NCI-H524 (cell line): ENCODE data around the gene ANTKMT.
"Not testable (repeated sequence)": the region's sequence is repeated elsewhere in the genome, so short reads cannot be mapped to it uniquely, and the experiment has no call there.

Source experiments
- DNase-seq, 2 experiments: peaks; one replicate each; lab custom pipeline; 2025; lab: John Stamatoyannopoulos, UW

ANTKMT gene

DNA sequence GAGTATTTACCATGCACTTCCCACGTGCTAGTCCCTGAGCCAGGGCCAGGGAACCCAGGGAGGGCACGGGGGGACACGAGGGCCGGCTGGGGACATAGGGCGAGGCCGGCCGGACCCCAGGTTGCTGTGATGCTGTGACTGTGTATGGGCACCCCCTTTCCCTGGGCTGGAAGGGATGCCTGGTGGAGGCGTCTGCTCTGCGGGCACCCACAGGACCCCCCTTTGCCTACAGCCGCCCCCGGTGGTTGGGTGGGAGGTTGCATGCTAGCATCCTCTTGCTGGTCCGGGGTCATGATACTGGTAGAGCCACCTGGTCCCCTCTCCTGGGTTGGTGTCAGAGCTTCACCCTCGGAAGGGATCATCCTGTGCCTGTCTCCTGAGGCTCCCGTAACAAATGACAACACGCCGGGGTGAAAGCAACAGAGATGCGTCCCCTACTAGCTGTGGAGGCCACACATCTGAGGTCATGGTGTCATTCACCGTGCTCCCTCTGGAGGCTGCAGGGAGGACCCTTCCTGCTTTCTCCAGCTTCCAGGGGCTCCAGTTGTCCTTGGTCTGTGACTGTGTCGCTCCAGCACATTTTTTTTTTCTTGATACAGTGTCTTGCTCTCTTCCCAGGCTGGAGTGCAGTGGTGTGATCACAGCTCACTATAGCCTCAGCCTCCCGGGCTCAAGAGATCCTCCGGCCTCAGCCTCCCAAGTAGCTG is 23.0 kb downstream of the ANTKMT start:
- no peak for DNase-seq

DNA sequence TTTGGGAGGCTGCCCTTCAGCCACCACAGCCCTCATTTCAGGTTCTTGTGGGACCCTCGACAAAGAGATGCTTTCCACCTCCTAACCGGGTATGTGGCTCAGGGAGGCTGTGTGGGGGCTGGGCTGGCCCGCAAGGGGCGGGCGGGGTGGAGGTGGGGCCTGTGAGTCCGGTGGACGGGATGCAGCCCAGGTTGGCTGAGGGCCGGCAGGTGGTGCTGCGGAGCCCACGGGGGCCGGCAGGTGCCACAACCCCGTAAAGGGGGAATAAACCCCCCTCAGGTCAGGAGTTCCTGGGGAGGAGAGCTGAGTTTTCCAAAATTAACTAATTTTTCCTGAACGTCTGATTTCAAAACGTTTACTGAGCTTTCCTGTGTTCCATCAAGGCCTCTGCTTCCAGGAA is 24.8 kb downstream of the ANTKMT start:
- peak in 1 of 2 experiments; percentile 38 for DNase-seq

DNA sequence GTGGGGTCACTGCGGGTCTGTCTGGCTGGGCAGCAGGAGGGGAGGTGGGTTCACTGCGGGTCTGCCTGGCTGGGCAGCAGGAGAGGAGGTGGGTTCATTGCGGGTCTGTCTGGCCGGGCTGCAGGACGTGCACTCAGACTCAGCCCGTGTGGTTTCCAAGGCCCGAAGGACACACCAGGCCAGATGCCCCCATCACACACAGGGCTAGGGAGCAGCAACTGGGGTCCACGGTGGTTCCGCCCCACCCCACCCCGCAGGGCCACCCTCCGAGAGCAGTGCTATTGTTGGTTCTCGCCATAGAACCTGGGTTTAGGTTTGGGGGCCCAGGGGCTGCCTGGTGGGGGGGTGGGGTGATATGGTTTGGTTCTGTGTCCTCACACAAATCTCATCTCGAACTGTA is 25.7 kb downstream of the ANTKMT start:
- no peak for DNase-seq

DNA sequence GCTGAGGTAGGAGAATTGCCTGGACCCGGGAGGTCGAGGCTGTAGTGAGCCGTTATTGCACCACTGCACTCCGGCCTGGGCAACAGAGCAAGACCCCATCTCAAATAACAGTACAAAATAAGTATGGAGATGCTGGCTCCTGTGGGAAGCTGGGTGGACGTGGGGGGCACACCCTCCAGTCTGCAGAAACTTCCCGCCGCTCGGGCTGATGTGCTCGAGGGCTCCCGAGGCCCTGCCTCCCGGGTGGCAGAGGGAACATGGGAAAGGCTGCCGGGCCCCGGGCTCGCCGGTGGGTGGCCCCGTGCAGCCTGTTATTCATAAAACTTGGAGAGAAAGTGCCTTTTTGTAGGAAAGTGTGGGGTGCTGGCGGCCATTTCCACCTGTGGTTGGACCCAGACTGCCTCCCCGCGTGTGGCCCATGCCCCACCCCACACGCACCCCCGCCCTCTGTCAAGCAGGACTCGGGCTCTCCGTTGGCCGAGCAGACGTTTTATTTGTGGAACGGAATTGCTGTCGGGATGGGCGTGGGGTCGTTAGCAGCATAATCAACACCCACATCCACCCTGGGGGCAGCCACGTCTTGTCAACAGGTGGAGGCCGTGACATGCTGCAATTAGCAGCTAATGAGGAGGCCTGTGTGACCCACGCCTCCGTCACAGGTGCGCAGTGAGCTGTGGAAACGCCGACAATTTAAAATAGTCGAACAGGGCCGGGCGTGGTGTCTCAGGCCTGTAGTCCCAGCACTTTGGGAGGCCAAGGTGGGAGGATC is 27.2 kb downstream of the ANTKMT start:
- no peak for DNase-seq

DNA sequence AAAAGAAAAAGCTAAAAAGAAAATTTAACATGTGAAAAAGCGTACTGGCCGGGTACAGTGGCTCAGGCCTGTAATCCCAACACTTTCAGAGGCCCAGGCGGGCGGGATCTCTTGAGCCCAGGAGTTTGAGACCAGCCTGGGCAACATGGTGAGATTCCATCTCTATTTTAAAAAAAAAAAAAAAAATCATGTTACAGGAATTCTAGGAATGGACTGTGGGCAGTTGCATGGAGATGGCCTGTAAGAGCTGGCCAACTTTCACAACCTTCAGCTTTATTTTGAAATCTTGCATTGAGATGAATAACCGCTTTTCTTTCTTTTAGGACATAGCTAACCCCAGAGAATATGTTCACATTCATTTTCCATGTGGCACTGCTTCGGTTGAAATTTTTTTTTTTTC is 28.1 kb downstream of the ANTKMT start:
- DNase-seq: no peak

DNA sequence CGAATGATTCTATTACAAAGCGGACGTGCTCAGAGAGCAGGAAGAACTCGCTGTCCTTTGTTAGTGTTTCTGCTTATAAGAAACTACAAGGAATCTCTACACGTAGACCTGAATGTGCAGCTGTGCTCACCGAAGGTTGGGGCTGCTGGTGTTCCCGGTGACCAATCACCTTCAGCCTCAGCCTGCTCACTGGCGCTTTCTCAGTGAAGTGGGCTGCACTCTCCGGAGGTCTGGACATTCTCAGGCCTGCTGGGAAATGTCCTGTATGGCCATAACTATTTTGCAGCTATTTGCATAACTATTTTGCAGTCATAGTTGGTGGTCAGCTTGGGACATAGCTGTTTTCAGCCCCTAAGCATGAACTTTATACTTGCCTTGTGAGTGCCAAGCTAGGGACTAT is 29.5 kb downstream of the ANTKMT start:
- no peak for DNase-seq

DNA sequence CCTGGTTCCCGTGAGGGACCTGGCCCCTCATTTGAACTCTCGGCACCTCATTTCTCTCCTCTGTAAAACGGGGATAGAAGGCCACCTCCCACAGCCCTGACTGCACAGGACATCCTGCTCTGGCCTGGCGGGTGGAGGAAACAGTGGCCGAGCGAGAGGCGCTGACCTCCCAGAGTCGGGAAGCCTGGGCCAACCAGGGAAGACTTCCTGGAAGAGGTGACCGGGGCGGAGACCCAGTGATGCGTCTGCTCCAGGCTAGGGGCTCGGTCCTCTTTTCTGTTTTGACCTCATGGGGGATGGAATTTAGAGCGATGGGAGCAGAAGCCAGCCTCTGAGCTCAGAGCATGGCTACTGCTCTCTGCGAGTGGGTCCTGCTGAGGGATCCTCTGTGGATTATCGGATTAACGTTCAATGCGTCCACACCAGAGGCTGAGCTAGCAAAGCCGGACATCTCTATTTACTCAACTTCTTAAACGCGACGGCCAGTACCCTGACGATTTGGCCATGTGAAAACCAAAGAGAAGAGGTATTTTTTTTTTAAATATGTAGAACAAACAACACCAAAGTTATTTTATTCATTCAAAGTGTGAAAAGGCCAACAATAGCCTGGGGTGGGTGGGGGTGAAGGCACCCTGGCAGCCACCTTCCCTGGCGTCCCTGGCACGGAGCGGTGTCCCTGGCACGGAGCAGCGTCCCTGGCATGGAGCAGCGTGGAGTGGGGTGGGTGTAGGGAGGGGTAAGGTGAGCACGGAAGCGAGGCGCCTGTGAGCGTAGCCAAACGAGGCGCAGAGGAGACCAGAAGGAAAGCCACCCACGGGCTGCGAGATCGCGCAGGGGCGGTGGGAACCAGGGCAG is 30.4 kb downstream of the ANTKMT start:
- DNase-seq: peak in 1 of 2 experiments; percentile 43

DNA sequence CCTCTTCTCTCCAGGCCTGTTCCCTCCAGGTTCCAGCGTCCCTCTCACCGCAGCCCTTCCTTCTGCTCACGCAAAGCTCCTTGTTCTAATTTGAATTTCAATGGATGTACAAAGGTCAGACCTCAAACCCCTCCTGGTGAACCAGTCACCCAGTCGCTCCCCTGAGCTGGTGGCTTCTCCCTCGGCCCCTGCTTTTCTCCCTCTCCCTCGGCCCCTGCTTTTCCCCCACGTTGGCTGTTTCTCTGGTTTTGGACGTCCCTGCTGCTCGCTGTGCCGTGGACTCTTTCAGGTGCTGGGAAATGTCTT is 31.0 kb downstream of the ANTKMT start:
- DNase-seq: no peak

DNA sequence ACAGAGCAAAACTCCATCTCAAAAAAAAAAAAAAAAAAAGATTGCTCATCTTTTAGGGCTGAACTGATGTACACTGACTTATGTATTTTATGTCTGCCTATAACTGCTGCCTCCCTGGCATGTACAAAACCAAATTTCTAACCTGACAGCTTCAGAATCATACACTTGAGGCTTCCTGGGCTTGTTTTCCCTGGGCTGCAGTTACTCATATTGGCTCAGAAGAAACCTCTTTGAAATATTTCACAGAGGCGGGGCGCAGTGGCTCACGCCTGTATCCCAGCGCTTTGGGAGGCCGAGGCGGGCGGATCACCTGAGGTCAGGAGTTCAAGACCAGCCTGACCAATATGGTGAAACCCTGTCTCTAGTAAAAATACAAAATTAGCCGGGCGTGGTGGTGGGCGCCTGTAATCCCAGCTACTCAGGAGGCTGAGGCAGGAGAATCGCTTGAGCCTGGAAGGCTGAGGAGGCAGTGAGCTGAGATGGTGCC is 33.2 kb downstream of the ANTKMT start:
- not testable (repeated sequence) for DNase-seq

DNA sequence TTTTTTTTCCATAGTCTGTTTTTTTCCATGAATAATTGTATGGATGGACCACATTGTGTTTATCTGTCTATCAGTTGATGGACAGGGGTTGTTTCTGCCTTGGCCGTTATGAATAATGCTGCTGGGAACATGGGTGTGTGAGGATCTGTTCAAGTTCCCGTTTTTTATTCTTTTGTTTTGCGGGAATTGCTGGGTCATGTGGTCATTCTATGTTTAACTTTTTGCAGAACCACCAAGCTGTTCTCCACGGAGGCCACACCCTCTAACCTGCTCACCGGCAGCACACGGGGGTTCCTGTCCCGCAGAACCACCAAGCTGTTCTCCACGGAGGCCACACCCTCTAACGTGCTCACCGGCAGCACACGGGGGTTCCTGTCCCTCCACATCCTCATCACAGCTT is 33.7 kb downstream of the ANTKMT start:
- no peak for DNase-seq

DNA sequence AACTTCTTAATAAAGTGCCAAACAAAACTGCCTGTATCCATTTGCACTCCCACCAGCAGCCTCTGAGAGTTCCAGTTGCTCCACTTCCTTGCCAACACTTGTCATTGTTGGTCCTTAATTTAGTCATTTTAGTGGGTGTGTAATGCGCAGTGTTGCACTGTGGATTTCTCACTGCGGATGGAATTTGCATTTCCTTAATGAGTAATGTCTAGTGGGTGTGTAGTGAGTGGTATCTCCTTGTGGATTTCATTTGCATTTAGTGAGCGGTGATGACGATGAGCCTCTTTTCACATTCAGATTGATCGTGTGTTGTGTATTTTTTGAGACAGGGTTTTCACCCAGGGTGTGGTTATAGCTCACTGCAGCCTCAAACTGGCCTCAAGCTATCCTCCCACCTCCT is 35.5 kb downstream of the ANTKMT start:
- DNase-seq: no peak

DNA sequence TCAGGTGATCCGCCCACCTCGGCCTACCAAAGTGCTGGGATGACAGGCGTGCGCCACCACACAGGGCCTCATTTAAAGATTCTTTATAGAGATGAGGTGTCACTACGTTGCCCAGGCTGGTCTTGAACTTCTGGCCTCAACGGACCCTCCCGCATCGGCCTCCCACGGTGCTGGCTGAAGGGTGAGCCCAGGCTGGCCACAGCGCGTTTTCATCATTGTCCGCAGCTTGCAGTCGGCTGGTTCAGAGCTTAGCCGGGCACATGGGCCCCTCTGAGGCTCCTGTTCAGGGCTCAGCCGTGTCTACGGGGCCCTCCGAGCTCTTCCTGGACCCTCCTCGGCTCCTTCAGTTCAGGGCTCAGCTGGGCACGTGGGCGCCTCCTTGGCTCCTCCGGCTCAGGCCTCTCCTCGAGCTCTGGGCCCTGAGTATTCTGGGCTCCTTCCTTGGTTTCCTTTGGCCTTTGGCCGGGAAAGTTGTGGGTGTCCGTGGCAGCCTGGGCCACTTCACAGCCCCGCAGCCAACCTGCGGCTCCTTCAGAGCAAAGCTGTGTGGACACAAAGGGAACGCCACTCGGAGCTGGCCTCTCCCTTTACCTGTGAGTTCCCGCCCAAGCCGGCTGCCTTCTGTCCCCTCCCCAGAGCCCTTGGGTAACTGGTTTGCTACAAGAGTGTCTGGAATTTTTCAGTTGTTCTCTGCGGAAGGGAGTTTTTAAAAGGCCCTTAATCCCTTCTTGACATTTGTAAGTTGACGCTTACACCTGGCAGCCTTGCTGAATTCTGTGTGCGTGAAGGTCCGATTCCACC is 38.4 kb downstream of the ANTKMT start:
- DNase-seq: peak in 1 of 2 experiments; percentile 47

DNA sequence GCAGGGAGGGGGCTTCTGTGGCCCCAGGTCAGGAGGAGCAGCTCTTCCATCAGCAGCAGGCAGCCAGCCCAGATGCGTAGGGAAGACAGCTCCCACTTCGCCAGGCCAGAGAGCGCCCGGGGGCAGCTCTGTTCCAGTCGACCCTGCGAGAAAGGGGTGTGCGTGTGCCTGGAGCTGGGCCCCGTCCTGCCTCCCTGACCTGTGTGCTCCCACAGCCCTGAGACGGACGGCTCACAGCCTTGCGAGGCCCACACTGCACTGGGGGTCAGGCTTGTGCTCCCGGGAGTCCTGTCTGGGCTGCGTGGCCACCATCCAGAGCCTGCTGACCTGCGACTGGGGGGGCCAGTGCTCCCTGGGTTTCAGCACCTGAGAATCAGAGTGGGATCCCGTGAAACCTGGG is 39.1 kb downstream of the ANTKMT start:
- DNase-seq: no peak

DNA sequence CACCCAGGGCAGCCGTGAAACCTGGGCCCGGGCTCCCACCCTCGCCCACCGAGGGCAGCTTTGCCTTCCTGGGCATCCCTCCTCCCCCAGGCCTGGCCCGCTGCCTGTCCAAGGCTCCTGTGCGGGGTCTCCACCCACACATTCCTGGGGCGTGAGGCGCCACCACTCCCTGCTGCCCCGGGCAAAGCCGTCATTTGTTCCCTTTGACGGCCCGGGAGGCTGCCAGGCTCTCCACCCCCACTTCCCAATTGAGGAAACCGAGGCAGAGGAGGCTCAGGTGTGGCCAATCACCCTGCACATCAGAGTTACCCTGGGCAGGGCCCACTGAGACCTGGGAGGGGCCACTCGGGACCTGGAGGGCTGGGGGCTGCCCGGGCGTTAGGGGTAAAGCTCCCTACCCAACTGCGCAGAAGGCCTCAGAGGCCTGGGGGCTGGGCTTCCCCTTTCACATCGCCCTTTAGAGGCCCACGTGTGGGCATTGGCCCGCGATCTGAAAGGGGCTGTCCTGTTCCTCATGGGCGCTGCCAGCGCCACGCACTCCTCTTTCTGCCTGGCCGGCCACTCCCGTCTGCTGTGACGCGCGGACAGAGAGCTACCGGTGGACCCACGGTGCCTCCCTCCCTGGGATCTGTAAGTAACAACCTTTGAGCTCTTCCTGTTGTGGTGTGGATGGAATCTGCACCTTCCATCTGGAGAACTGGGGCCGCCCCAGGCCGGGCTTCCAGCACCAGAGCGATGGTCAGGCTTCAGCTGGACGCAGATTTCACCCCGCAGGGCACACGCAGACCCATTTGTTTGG is 39.8 kb downstream of the ANTKMT start, which contains the start of gene MSLN:
MSLN (plus strand) TSS at position 190 of the 799 bp plus-strand sequence. CDS start 1,947 bp downstream, outside the sequence.
- DNase-seq: no peak

DNA sequence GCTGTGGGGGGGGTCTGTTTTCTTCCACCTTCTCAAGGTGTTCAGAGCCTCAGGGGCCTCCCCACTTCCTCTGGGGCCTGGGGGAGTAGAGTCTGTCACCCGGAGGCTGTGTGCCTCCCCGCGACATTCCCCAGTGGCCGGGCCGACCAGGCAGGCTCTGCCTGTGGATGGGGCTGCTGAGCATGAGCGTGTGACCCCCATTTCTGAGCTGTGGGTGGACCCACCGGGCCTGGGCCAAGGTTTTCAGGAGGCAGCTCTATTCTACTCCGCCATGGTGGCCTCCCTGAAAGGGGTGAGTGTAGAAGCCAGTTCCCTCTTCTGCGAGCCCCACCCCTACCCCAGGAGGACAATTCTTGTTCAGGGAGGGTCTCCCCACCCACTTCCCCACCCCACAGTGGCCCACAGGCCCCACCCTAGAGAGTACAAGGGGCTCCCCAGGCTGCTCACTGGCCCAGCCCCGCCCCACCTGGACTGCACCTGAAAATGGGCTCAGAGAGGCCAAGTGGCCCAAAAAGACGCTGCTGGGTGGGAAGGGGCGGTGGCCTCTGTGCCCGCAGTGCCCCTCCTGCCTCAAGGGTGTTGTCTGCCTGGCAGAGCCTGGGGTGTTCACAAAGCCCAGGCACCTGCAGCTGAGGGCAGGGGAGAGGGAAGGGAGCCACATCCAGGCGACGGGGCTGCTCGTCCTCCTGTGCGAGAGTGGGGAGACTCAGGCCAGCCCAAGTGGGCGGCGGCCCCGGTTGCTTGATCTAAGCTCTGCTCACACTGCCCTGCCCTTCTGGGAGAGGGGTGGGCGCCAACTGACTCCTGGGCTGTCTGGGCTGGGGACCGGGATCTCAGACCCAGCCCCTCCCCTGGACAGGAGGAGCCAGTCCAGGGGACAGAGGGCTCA is 40.9 kb downstream of the ANTKMT start:
- no peak for DNase-seq

DNA sequence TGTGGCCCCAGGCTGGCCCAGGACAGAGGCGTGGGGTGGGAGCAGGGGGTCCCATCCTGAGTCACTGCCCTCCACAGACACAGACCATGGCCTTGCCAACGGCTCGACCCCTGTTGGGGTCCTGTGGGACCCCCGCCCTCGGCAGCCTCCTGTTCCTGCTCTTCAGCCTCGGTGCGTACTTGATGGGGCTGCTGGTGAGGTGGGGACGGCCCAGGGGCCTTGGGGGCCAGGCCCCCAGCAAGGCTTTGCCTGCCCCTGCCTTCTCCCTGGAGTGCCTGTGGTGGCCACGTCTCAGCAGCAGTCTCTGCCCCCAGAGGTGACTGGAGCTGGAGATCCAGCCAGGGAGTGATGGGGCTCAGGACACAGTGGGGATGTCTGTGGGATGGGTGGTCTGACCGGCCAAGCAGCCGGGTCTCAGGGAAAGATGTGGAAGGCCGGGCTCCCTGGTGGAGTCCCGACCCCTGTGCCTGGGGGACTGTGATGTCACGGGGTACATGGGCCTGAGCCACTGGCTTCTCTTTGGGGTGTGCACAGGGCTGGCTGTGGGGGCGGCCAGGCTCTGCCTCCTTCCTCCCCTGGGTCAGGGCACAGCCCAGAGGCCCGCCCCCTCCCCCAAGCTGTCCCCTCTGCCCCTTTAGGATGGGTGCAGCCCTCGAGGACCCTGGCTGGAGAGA is 41.8 kb downstream of the ANTKMT start:
- DNase-seq: no peak

DNA sequence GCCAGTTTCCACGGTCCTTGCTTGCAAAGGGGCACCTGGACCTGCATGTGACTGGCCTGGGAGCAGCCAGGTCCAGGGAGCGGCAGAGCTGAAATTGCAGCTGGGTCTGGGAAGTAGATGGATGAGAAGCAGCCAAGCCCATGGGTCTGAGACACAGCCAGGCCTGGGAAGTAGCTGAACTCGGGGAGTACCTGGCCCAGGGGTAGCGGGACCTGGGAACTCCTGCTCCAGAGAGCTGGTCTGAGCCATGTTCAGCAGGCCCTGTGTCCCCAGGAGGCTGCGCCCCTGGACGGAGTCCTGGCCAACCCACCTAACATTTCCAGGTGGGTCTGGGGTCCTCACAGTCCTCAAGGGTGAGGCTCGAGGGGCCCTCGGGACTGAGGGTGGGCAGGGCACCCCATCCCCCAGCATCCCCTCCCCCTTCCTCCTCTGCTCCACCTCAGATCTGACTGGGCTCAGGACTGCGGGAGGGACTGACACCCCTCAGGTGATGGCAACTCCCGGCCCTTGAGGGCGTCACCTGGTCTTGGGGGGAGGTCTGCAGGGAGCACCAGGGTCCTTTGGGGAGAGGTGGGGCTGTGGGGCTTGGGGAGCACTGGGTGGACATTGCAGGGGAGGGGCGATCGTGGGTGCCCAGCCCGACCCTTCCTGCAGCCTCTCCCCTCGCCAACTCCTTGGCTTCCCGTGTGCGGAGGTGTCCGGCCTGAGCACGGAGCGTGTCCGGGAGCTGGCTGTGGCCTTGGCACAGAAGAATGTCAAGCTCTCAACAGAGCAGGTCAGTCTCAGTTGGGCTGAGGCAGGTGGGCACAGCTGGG is 42.6 kb downstream of the ANTKMT start:
- DNase-seq: no peak

DNA sequence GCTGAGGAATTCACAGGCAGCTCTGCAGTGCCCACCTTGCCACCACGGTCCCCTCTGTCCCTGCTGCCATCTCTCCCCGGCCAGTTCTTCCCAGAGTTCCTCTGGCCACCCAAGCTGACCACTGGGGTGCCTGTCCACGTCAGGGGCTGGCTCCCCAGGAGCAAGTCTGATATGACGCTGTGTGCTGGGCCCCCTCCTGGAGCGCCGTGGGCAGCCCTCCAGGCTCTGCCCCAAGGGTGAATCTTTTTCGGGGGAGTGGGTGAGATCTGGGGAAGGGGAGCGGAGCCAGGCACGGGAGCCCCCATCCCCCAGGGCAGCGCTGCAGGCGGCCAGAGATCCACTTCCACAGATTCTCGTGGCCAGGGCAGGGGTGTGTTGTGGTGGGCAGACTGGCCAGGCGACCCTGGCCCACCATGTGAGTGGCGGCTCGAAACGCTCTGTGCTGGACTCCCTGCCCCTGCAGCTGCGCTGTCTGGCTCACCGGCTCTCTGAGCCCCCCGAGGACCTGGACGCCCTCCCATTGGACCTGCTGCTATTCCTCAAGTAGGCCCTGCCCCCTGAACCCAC is 43.3 kb downstream of the ANTKMT start:
- no peak for DNase-seq
